ENCODE data around the gene CCNI.

- no peak for TF ChIP-seq EZH2 (optimal IDR thresholded peaks at IDR 0.05; ENCODE audit: low read depth, low read length)
- no peak for TF ChIP-seq CTCF (IDR thresholded peaks at IDR 0.05; ENCODE audit: low read length)
- no peak for TF ChIP-seq EZH2phosphoT487 (IDR thresholded peaks at IDR 0.05; ENCODE audit: low read length)
Measured at GRCh38 chr4:77014256-77014655, 61.5 kb downstream of the CCNI start.

Data from MM.1S (cell line).